A673 (cell line): ENCODE data around the gene NGB. TPM values are rescaled to one million over a fixed set of nuclear protein-coding genes. Genes with fewer than 3 reads are reported as not detected.

ENCODE experiments used
- BruUV-seq: library from RNA; stranded (reverse); fragments of 400-500 nt; replicated peaks from 2 replicates; lab custom pipeline; 2021; lab: Mats Ljungman, UMichigan
- CTCF ChIA-PET: fragments of 300-600 bp; sonication (Branson Sonifier 250); formaldehyde crosslinking; loops from one replicate; lab custom pipeline; 2022; ENCODE audit warnings: antibody characterized with exemption; lab: Charles Lee
- POLR2A ChIA-PET: fragments of 300-600 bp; sonication (Branson Sonifier 250); formaldehyde crosslinking; loops from one replicate; lab custom pipeline; 2022; ENCODE audit warnings: antibody characterized with exemption; ENCODE audit not compliant: low non-redundant PET; lab: Charles Lee
- DNase-seq: peaks from one replicate; pipeline ENCODE4 v3.0.0-alpha.2; 2015; ENCODE audit warnings: low spot score
- H3K27ac ChIP-seq: fragments of 200-600 bp; sonication (generic); 2 replicates; pipeline ENCODE4 v1.5.1; 2016; ENCODE audit warnings: mixed run types, low read depth, mild to moderate bottlenecking, mixed read lengths, antibody characterized with exemption, low read length; ENCODE audit not compliant: poor library complexity, severe bottlenecking
- H3K27me3 ChIP-seq: fragments of 200-600 bp; sonication (generic); replicated peaks from 2 replicates; pipeline ENCODE4 v1.6.1; 2017; ENCODE audit warnings: mixed run types, low read depth, mild to moderate bottlenecking, mixed read lengths, antibody characterized with exemption, low read length; ENCODE audit not compliant: insufficient read depth, poor library complexity
- H3K36me3 ChIP-seq: fragments of 200-600 bp; sonication (generic); 2 replicates; pipeline ENCODE4 v1.6.1; 2016; ENCODE audit warnings: mixed run types, mild to moderate bottlenecking, mixed read lengths, antibody characterized with exemption, low read length; ENCODE audit not compliant: insufficient read depth, poor library complexity, severe bottlenecking
- H3K4me1 ChIP-seq: fragments of 200-600 bp; sonication (generic); 2 replicates; pipeline ENCODE4 v1.6.1; 2017; ENCODE audit warnings: mixed run types, mild to moderate bottlenecking, mixed read lengths, antibody characterized with exemption, low read length; ENCODE audit not compliant: insufficient read depth, poor library complexity, severe bottlenecking
- H3K4me3 ChIP-seq: fragments of 200-600 bp; sonication (generic); 2 replicates; pipeline ENCODE4 v1.5.1; 2016; ENCODE audit warnings: low read depth, mixed run types, mild to moderate bottlenecking, mixed read lengths, low read length; ENCODE audit not compliant: poor library complexity, severe bottlenecking
- H3K9me3 ChIP-seq: fragments of 200-600 bp; sonication (generic); 2 replicates; pipeline ENCODE4 v1.6.1; 2016; ENCODE audit warnings: mixed run types, low read depth, mild to moderate bottlenecking, mixed read lengths, antibody characterized with exemption, low read length; ENCODE audit not compliant: poor library complexity, severe bottlenecking
- EZH2 ChIP-seq: fragments of 200-600 bp; sonication (generic); IDR thresholded peaks from 2 replicates; pipeline ENCODE4 v1.6.1; 2017; ENCODE audit warnings: borderline replicate concordance, low read depth, mild to moderate bottlenecking, mixed read lengths, antibody characterized with exemption, low read length; ENCODE audit not compliant: poor library complexity, severe bottlenecking
- intact Hi-C: fragments of 100-400 bp; cut with micrococcal nuclease; formaldehyde crosslinking; loops from one replicate; pipeline ENCODE4 v1.10.0; 2022; ENCODE audit not compliant: unreplicated experiment
- total RNA-seq: library from RNA; stranded (reverse); gene quantifications from 2 replicates; pipeline ENCODE4 v1.2.3, GENCODE V29; 2021
- TF ChIP-seq, protein P1 (sequence below): fragments of 300-800, 200-600 bp; sonication (generic); conservative IDR thresholded peaks from 2 replicates; pipeline ENCODE4 v1.5.1; 2017; ENCODE audit warnings: low read depth, mild to moderate bottlenecking, antibody characterized with exemption, low read length, moderate library complexity, mixed read lengths

Gene NGB
- total RNA-seq, 1 experiment from 2014 or later, result not detected

DNA sequence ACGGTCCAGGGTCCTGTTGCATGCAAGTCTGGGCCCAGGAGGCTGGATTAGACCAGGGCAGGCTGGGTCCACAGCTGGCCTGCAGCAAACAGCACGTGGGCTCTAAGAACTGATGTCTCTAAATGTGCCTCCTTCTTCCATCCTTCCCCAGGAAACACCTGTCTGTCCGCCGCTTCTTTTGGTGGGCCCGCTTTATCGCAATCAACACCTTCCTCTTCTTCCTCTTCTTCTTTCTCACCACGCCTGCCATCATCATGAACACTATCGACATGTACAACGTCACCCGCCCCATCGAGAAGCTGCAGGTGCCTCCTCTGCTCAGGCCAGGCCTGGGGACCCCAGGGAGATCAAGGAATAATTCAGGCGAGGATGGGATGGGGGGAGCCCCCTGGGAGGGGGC lies 28.3 kb downstream of the NGB start:
- no peak for DNase-seq
- Histone ChIP-seq H3K9me3 (no peaks in the 10 kb centered on the region), H3K27ac (no peak overlapping the region), H3K4me1 (no peaks in the 10 kb centered on the region), H3K27me3 (no peaks in the 10 kb centered on the region), H3K36me3 (no peaks in the 10 kb centered on the region), H3K4me3 (no peak overlapping the region)
- intact Hi-C loops, result no loop called here
- BruUV-seq, result no TSS peak
- TF ChIP-seq, protein P1, sequence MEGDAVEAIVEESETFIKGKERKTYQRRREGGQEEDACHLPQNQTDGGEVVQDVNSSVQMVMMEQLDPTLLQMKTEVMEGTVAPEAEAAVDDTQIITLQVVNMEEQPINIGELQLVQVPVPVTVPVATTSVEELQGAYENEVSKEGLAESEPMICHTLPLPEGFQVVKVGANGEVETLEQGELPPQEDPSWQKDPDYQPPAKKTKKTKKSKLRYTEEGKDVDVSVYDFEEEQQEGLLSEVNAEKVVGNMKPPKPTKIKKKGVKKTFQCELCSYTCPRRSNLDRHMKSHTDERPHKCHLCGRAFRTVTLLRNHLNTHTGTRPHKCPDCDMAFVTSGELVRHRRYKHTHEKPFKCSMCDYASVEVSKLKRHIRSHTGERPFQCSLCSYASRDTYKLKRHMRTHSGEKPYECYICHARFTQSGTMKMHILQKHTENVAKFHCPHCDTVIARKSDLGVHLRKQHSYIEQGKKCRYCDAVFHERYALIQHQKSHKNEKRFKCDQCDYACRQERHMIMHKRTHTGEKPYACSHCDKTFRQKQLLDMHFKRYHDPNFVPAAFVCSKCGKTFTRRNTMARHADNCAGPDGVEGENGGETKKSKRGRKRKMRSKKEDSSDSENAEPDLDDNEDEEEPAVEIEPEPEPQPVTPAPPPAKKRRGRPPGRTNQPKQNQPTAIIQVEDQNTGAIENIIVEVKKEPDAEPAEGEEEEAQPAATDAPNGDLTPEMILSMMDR, result no peak
- no peak for TF ChIP-seq EZH2
- ChIA-PET CTCF (no interaction called here), POLR2A (no interaction called here)

DNA sequence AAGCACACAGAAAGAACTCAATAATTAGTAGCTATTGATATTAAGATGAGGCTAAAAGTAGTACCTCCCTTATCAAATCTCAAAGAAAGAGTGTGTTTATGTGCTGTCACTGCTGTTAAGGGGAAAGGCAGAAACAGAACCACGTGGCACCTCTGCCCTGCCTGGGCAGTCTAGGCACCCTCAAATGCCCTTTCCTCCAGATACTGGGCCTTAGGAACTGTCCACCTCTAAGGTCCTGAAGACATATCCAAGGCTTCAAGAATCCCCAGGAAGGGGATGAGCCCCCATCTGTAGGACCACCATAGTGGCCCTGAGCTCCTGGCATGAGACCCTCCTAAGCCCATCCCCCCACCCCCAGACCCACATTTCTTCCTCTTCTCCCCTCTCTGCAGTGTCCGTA lies 29.1 kb downstream of the NGB start:
- no peaks in the 10 kb centered on the region for H3K4me1 ChIP-seq
- ChIA-PET CTCF (no interaction called here), POLR2A (no interaction called here)
- intact Hi-C loops, result no loop called here
- no peak overlapping the region for H3K27ac ChIP-seq
- no peaks in the 10 kb centered on the region for H3K27me3 ChIP-seq
- TF ChIP-seq, protein P1, result no peak
- TF ChIP-seq EZH2, result no peak
- H3K36me3 ChIP-seq, result no peaks in the 10 kb centered on the region
- no peaks in the 10 kb centered on the region for H3K9me3 ChIP-seq
- no peak for DNase-seq
- BruUV-seq, result no TSS peak
- no peak overlapping the region for H3K4me3 ChIP-seq

DNA sequence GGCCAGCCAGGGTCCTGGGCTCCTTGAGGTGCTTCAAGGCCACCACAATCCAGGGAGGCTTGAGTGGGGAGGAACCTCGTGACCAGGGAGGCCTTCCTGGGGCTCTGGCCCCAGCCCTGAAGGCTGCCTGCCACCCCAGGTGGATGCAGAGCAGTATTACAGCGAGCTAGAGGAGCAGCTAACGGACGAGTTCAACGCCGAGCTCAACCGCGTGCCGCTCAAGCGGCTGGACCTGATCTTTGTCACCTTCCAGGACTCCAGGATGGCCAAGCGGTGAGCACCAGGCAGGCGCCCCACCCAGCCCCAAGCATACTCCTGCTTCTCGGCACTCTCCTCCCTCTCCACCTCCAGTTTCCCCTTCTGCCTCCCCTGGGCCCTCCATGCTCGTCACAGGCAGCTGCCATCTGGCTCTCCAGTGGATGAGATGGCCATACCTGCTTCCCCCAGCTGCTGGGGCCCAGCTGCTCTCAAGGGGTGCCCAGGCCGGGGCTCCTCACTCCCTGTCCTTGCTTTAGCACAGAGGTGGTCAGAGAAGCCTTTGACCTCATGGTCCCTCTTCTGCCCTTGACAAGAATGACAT lies 30.6 kb downstream of the NGB start:
- intact Hi-C loops, result no loop called here
- TF ChIP-seq EZH2, result no peak
- TF ChIP-seq, protein P1, result no peak
- Histone ChIP-seq H3K27me3 (no peaks in the 10 kb centered on the region), H3K9me3 (no peaks in the 10 kb centered on the region), H3K4me3 (no peak overlapping the region), H3K4me1 (no peaks in the 10 kb centered on the region), H3K27ac (no peak overlapping the region), H3K36me3 (no peaks in the 10 kb centered on the region)
- BruUV-seq, result no TSS peak
- DNase-seq, result no peak
- POLR2A ChIA-PET, result no interaction called here
- CTCF ChIA-PET, result no interaction called here
